Pancreas (tissue), 10 donors: ENCODE data around the gene CACNA1E. TPM values are rescaled to one million over a fixed set of nuclear protein-coding genes. Genes with fewer than 3 reads are reported as not detected.
A peak's percentile ranks its signal among the peaks of the same experiment; 100 is the strongest.
"Not testable (repeated sequence)": the region's sequence is repeated elsewhere in the genome, so short reads cannot be mapped to it uniquely, and the experiment has no call there.

ENCODE experiments used
- ATAC-seq, 4 donors: fragments of 200-7000 bp; cut with Tn5 transposase; one replicate each; pipeline versions ENCODE4 v1.8.0 to v1.9.1; 2020; ENCODE audit warnings: mild to moderate bottlenecking in 4 of 4, moderate library complexity in 4 of 4
- DNase-seq, 6 donors: peaks; one replicate each; pipeline ENCODE4 v3.0.0-alpha.2; 2020
- FAIRE-seq: peaks from 2 replicates; lab custom pipeline; 2012; peaks lifted over from hg19 to GRCh38; lab: Jason Lieb, UNC
- H3K27ac ChIP-seq, 4 donors: fragments of 200-600 bp; sonication (generic); 1 replicate in 3 of 4; 2 replicates in 1 of 4; pipeline versions ENCODE4 v1.5.0 to v1.8.0; 2020
- H3K27me3 ChIP-seq, 4 donors: fragments of 200-600 bp; one replicate each; pipeline ENCODE4 v1.8.0; 2021
- H3K36me3 ChIP-seq, 3 donors: fragments of 200-600 bp; sonication (generic) in 1 of 3; one replicate each; pipeline versions ENCODE4 v1.5.0 to v1.8.0; 2020 to 2021
- H3K4me1 ChIP-seq, 3 donors: fragments of 200-600 bp; one replicate each; pipeline ENCODE4 v1.8.0; 2021
- H3K4me3 ChIP-seq, 4 donors: fragments of 200-600 bp; sonication (generic) in 2 of 4; one replicate each; pipeline versions ENCODE4 v1.5.0 to v1.8.0; 2020 to 2021
- H3K9me3 ChIP-seq, 4 donors: fragments of 200-600 bp; one replicate each; pipeline ENCODE4 v1.8.0; 2021
- WGBS, 2 donors: extraction: QIAGEN DNeasy Blood & Tissue Kit; methylation state at CpG; one replicate each; pipeline ENCODE4 v1.1.7; 2013; 5-methylcytosine and 5-hydroxymethylcytosine counted together
- intact Hi-C, 3 donors: fragments of 100-400 bp; cut with DNase I; formaldehyde crosslinking; loops; one replicate each; pipeline versions ENCODE4 v1.11.1 to v1.14.2; 2022
- polyA plus RNA-seq, 2 donors: library from polyadenylated mRNA; stranded (reverse); fragments of 200-250 nt; gene quantifications; one replicate each; pipeline ENCODE4 v1.2.3, GENCODE V29; 2013
- total RNA-seq, 6 donors: library from RNA; stranded (reverse); fragmentation: NEBNext Ultra II Directional in 4 of 6; extraction: Animal tissue kit (Norgen Biotek cat#: 25700) in 4 of 6; gene quantifications; one replicate each; pipeline versions ENCODE4 v1.2.1 to v1.2.4, GENCODE V29; 2021 to 2023
- TF ChIP-seq, protein P1 (sequence below), 4 donors: fragments of 200-600 bp; sonication (generic) in 3 of 4; IDR thresholded peaks; one replicate each; pipeline versions ENCODE4 v1.5.0 to v1.8.0; 2021; ENCODE audit warnings: antibody characterized with exemption in 4 of 4
- donor health status: healthy with polysubstance abuse.
- donor health status: DM: no; HTN: no; CAD: no; lungs with moderate emphysema.
- donor health status: DM: no; HTN: no; CAD: no.
- donor health status: control.
- donor health status: control.
- donor health status: Bipolar disorder and iron deficiency.
- donor health status: DM: yes; HTN: yes; CAD: no.
- donor health status: DM: no; HTN: no; CAD: no.
- donor health status: DM: no; HTN: no; CAD: no.
- donor health status: DM: yes; HTN: yes; CAD: no.

The CACNA1E gene
- total and polyA plus RNA-seq, 8 donors: 0.02 to 0.12 (median 0.07) TPM; not detected in 2

DNA sequence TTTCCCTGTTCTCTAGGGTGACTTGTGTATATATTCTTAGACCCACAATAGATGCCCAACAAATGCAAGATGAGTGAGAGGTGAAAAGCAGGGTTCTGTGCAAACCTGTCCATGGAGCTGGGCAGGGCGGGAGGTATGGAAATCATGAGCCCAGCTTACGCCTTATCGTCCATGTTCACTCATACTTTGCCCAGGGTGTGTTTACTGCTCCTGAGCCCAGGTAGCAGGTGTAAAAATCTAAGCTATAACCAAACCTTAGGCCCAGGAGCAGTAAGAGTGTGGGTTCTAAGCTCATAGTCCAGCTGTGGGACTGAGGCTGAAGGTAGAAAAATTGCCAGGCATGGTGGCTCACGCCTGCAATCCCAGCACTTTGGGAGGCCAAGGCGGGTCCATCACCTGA lies 48.1 kb downstream of the CACNA1E start:
- peaks cover 0 to under 1% (median 0%) of the 10 kb centered on the region in 4 donors for H3K27me3 ChIP-seq
- no peaks in the 10 kb centered on the region for H3K4me1 ChIP-seq
- TF ChIP-seq, protein P1, sequence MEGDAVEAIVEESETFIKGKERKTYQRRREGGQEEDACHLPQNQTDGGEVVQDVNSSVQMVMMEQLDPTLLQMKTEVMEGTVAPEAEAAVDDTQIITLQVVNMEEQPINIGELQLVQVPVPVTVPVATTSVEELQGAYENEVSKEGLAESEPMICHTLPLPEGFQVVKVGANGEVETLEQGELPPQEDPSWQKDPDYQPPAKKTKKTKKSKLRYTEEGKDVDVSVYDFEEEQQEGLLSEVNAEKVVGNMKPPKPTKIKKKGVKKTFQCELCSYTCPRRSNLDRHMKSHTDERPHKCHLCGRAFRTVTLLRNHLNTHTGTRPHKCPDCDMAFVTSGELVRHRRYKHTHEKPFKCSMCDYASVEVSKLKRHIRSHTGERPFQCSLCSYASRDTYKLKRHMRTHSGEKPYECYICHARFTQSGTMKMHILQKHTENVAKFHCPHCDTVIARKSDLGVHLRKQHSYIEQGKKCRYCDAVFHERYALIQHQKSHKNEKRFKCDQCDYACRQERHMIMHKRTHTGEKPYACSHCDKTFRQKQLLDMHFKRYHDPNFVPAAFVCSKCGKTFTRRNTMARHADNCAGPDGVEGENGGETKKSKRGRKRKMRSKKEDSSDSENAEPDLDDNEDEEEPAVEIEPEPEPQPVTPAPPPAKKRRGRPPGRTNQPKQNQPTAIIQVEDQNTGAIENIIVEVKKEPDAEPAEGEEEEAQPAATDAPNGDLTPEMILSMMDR (IDR thresholded peaks at IDR 0.05): no peak
- ATAC-seq: no peak
- no peaks in the 10 kb centered on the region for H3K36me3 ChIP-seq
- intact Hi-C loops: no loop called here
- H3K9me3 ChIP-seq: no peaks in the 10 kb centered on the region
- no peak overlapping the region for H3K4me3 ChIP-seq
- no peak for DNase-seq
- no peak overlapping the region for H3K27ac ChIP-seq
- WGBS, 2 donors: 71 to 82% methylated on average over 5 of the region's 5 CpGs
- FAIRE-seq: no peak

DNA sequence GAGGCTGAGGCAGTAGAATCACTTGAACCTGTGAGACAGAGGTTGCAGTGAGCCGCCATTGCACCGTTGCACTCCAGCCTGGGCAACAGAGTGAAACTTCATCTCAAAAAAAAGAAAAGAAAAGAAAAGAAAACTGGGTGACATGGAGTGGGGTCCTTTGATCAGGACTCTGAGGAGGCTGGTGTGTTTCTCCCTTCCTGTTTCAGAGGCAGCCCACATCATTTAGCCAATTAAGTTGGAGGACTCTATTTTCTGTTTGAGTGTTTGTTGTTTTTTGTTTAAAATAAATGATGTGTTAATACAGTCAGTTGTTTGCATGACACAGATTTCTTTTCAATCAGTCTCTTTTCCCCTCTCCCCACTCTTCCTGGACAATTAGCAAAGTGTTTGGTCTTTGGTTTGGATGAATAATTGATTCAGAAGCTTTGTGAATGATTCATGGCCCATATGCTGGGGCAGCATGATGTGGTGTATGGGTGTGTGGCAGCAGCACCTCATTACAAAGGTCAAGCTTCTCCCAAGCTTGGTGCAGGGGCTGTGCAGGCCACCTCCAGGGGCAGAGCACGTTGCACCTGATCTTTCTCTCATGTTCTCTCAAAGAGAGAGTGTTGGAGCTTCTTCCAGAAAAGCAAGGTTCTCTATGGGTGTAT lies 48.8 kb downstream of the CACNA1E start:
- WGBS, 2 donors: 59 to 70% methylated on average over 3 of the region's 3 CpGs
- Histone ChIP-seq H3K36me3 (no peaks in the 10 kb centered on the region), H3K9me3 (no peaks in the 10 kb centered on the region), H3K4me1 (no peaks in the 10 kb centered on the region), H3K27ac (no peak overlapping the region), H3K27me3 (peaks cover 0 to 5% (median 0%) of the 10 kb centered on the region in 4 donors), H3K4me3 (no peak overlapping the region)
- no peak for FAIRE-seq
- ATAC-seq: no peak
- TF ChIP-seq, protein P1 (IDR thresholded peaks at IDR 0.05): no peak
- intact Hi-C loops: no loop called here
- DNase-seq: no peak

DNA sequence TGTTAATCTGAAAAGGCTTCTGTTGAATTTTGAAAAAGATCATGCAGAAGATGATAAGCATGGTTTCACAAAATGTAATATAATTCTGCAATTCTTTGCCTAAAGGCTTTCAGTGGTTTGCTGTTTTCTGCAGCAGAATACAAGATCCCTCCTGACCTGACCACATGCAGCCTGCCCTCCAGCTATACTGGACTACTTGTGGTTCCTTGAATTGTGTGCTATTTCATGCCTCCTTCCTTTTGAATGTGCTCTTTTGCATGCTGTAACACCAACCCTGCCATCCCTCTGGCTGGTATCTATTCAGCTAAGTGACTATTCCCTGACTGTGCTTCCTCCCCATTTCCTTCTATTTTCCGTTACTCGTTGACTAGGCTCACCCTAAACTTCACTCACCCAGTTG lies 55.5 kb downstream of the CACNA1E start:
- TF ChIP-seq, protein P1 (IDR thresholded peaks at IDR 0.05): no peak
- DNase-seq (no peak), FAIRE-seq (no peak), ATAC-seq (no peak)
- Histone ChIP-seq H3K4me1 (no peaks in the 10 kb centered on the region), H3K27ac (no peak overlapping the region), H3K36me3 (no peaks in the 10 kb centered on the region), H3K9me3 (no peaks in the 10 kb centered on the region), H3K4me3 (no peak overlapping the region), H3K27me3 (peaks cover 0 to 5% (median 0%) of the 10 kb centered on the region in 4 donors)
- WGBS, 2 donors: 56 to 67% methylated on average over 2 of the region's 2 CpGs
- intact Hi-C loops: no loop called here

DNA sequence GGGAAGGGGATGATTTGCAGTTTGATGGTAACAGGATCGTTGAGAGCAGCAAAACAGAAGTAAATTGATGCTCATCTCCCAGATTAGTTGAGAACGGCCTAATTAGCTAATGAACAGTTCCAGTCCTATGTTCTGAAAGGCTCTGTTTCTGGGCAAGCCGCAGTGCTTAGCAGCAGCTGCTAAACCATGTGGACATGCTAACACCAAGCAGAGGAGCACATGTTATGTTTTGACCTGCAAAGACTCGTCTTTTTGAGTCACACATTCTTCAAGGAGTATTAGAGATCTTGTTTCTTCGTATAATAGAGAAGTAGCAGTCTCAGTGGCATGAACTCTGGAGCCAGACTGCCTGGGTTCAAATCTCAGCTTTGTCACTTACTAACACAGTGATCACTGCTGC lies 58.1 kb downstream of the CACNA1E start:
- TF ChIP-seq, protein P1 (IDR thresholded peaks at IDR 0.05): no peak
- Histone ChIP-seq H3K4me3 (no peak overlapping the region), H3K4me1 (no peaks in the 10 kb centered on the region), H3K27me3 (peaks cover 0 to 4% (median 0%) of the 10 kb centered on the region in 4 donors), H3K36me3 (no peaks in the 10 kb centered on the region), H3K27ac (no peak overlapping the region), H3K9me3 (no peaks in the 10 kb centered on the region)
- DNase-seq (no peak), FAIRE-seq (no peak), ATAC-seq (no peak)
- intact Hi-C loops: no loop called here
- WGBS, 2 donors: 62 to 66% methylated on average over 5 of the region's 5 CpGs

DNA sequence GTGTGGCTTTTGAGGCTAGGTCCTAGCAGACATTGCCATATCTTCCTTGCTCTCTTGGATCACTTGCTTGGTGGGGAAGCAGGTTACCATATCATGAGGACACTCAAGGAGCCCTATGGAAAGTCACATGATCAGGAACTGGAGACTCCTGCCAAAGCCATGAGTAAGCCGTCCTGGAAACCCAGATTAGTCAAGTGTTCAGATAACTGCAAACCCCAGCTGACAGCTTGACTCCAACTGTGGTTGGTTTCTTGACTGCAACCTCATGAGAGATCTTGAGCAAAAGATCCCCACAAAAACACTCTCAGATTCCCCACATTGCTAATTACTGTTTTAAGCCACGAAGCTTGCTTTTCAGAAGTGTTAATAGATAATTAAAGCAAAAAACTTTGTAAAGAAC lies 58.6 kb downstream of the CACNA1E start:
- WGBS, 2 donors: 32 to 33% methylated on average over 2 of the region's 2 CpGs

DNA sequence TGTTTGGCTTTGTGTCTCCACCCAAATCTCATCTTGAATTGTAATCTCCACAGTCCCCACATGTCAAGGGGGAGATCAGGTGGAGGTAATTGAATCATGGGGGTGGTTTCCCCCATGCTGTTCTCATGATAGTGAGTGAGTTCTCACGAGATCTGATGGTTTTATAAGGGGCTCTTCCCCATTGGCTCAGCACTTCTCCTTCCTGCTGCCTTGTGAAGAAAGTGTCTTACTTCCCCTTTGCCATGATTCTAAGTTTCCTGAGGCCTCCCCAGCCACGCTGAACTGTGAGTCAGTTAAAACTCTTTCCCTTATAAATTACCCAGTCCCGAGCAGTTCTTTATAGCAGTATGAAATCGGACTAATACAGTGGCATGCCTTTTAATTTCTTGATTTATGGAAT lies 59.1 kb downstream of the CACNA1E start:
- FAIRE-seq, H3K4me3 ChIP-seq, H3K27me3 ChIP-seq, ATAC-seq, H3K27ac ChIP-seq, H3K9me3 ChIP-seq, H3K36me3 ChIP-seq, DNase-seq, intact Hi-C loops, H3K4me1 ChIP-seq: not testable (repeated sequence)
- WGBS, 2 donors: 43 to 66% methylated on average over 4 of the region's 4 CpGs

More for the DNA sequence above, 58.6 kb downstream of the CACNA1E start:
- no peak overlapping the region for H3K4me3 ChIP-seq
- H3K36me3 ChIP-seq: no peaks in the 10 kb centered on the region
- no peaks in the 10 kb centered on the region for H3K27me3 ChIP-seq
- H3K4me1 ChIP-seq: no peaks in the 10 kb centered on the region
- intact Hi-C loops: no loop called here
- DNase-seq (no peak), FAIRE-seq (no peak), ATAC-seq (peak in 1 of 4 donors; percentile 35)
- TF ChIP-seq, protein P1 (IDR thresholded peaks at IDR 0.05): no peak
- no peaks in the 10 kb centered on the region for H3K9me3 ChIP-seq
- H3K27ac ChIP-seq: no peak overlapping the region
